ENCODE data around the gene SAMD5. TPM values are rescaled to one million over a fixed set of nuclear protein-coding genes. Genes with fewer than 3 reads are reported as not detected.

Gene SAMD5
- total RNA-seq, 1 experiment from 2014 or later = 0.04 TPM

GRCh38 chr6:147510929-147511590, 2.6 kb downstream of the SAMD5 start:
- no peak overlapping the region for H3K9ac ChIP-seq (ENCODE audit: extremely low read depth, insufficient read length, low read length)
- H4K5ac ChIP-seq (ENCODE audit: insufficient read length, low read depth, low read length) = no peak overlapping the region
- H3K27me3 Mint-ChIP-seq (ENCODE audit: low read depth) = peaks cover 40% of the 10 kb centered on the region
- H3K27ac ChIP-seq (ENCODE audit: insufficient read length, low read depth, low read length) = no peak overlapping the region
- H3K27me3 ChIP-seq (ENCODE audit: insufficient read depth, low read length) = peaks cover 46% of the 10 kb centered on the region
- no peak overlapping the region for H2BK5ac ChIP-seq (ENCODE audit: insufficient read length, low read length)
- H2BK15ac ChIP-seq (ENCODE audit: low read depth, low read length) = no peak overlapping the region
- H3K4me1 Mint-ChIP-seq = peaks cover 9 to 13% of the 10 kb centered on the region in 2 experiments
- no peaks in the 10 kb centered on the region for H3K79me1 ChIP-seq (ENCODE audit: insufficient read depth, low read depth, low read length, poor library complexity, severe bottlenecking)
- H4K91ac ChIP-seq (ENCODE audit: insufficient read length, low read depth, low read length) = no peak overlapping the region
- no peak overlapping the region for H3K56ac ChIP-seq (ENCODE audit: insufficient read length, low read depth, low read length)
- no peak overlapping the region for H3K4me2 ChIP-seq (ENCODE audit: insufficient read depth, insufficient read length, low read length)
- no CpG with 5 or more reads among the region's 5 CpGs for WGBS (ENCODE audit: extremely low coverage, insufficient read length, low lambda C conversion rate)
- H2BK120ac ChIP-seq (ENCODE audit: low read depth, low read length, poor library complexity, severe bottlenecking) = no peak overlapping the region
- no peak overlapping the region for H2AFZ ChIP-seq (ENCODE audit: low read length)
- peaks cover 17% of the 10 kb centered on the region for H3K23me2 ChIP-seq (ENCODE audit: insufficient read length, low read depth, low read length, poor library complexity, severe bottlenecking)
- no peak for DNase-seq
- no peak overlapping the region for H3T11ph ChIP-seq (ENCODE audit: low read length)
- no peak overlapping the region for H3K14ac ChIP-seq (ENCODE audit: insufficient read depth, low read length)
- no peaks in the 10 kb centered on the region for H3K9me3 ChIP-seq (ENCODE audit: control insufficient read depth, low read depth, low read length)
- no peak overlapping the region for H3K18ac ChIP-seq (ENCODE audit: insufficient read length, low read depth, low read length)
- no peak overlapping the region for H4K8ac ChIP-seq (replicated peaks; ENCODE audit: insufficient read length, low read depth, low read length)
- peaks cover 2 to 3% of the 10 kb centered on the region in 2 experiments; a peak in 3 of 5 replicates for H3K9me3 Mint-ChIP-seq
- H3K36me3 Mint-ChIP-seq (ENCODE audit: insufficient read depth in 1 of 3, low read depth in 3 of 3) = no peaks in the 10 kb centered on the region; a peak in 1 of 7 replicates
- H3K4ac ChIP-seq (ENCODE audit: low read depth, low read length) = no peak overlapping the region
- no peaks in the 10 kb centered on the region for H4K20me1 ChIP-seq (ENCODE audit: control insufficient read depth, insufficient read depth, insufficient read length)
- no peak overlapping the region for H2BK12ac ChIP-seq (ENCODE audit: insufficient read length, low read depth, low read length)
- no peak for TF ChIP-seq CTCF (conservative IDR thresholded peaks at IDR 0.05)
- H2AK5ac ChIP-seq (ENCODE audit: insufficient read length, low read length) = no peak overlapping the region
- H3K4me1 ChIP-seq (ENCODE audit: insufficient read depth, low read length) = no peaks in the 10 kb centered on the region
- no peak overlapping the region for H3K23ac ChIP-seq (ENCODE audit: insufficient read length, low read depth, low read length)
- H3K27ac Mint-ChIP-seq = no peak overlapping the region
- no peak overlapping the region for H2BK20ac ChIP-seq (ENCODE audit: low read depth, low read length, poor library complexity, severe bottlenecking)
- H3K4me3 Mint-ChIP-seq = no peak overlapping the region
- no peaks in the 10 kb centered on the region for H3K79me2 ChIP-seq (ENCODE audit: insufficient read depth, low read length)
